Duodenal mucosa (tissue), 2 donors: Measurements from ENCODE around the gene CDH13.

Experiments used
- H3K27ac ChIP-seq: one replicate; pipeline ENCODE4 v1.7.0; 2013; ENCODE audit warnings: low read depth, low read length
- H3K27me3 ChIP-seq, 2 donors: one replicate each; pipeline ENCODE4 v1.7.0; 2013; ENCODE audit warnings: low read length in 2 of 2, control low read depth in 1 of 2; ENCODE audit not compliant: insufficient read depth in 2 of 2, control insufficient read depth in 1 of 2
- H3K36me3 ChIP-seq, 2 donors: one replicate each; pipeline ENCODE4 v1.7.0; 2013; ENCODE audit warnings: low read length in 2 of 2, control low read depth in 1 of 2; ENCODE audit not compliant: insufficient read depth in 2 of 2, control insufficient read depth in 1 of 2
- H3K4me1 ChIP-seq, 2 donors: one replicate each; pipeline ENCODE4 v1.7.0; 2013; ENCODE audit warnings: low read length in 2 of 2, control low read depth in 1 of 2; ENCODE audit not compliant: insufficient read depth in 2 of 2, control insufficient read depth in 1 of 2
- H3K4me3 ChIP-seq, 2 donors: one replicate each; pipeline ENCODE4 v1.7.0; 2013; ENCODE audit warnings: low read length in 2 of 2, low read depth in 1 of 2
- H3K9ac ChIP-seq, 2 donors: one replicate each; pipeline ENCODE4 v1.7.0; 2013; ENCODE audit warnings: low read length in 2 of 2, low read depth in 1 of 2
- H3K9me3 ChIP-seq, 2 donors: one replicate each; pipeline ENCODE4 v1.7.0; 2013; ENCODE audit warnings: low read length in 2 of 2, control low read depth in 1 of 2; ENCODE audit not compliant: control insufficient read depth in 1 of 2

The CDH13 gene

DNA sequence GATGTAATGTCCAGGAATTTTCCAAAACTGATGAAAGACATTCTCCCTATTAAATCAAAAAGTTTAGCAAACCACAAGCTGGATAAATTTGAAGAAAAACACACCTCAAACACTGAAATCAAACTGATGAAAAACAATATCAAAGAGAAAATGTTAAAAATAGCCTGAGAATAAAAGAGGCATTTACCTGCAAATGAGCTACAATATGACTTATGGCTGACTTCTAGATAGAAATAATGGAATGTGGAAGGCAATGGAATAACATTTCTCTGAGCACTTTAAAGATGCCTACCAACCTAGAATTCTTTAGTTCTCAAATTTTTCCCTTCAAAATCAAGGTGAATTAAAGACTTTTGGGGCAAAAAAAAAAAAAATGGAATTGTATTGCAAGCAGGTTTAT, 1128.6 kb downstream of the CDH13 start:
- no peaks in the 10 kb centered on the region for H3K27me3 ChIP-seq
- H3K4me1 ChIP-seq, result no peaks in the 10 kb centered on the region
- H3K9me3 ChIP-seq, result peaks cover 0 to 11% of the 10 kb centered on the region in 2 donors
- no peaks in the 10 kb centered on the region for H3K36me3 ChIP-seq
- no peak overlapping the region for H3K4me3 ChIP-seq
- no peak overlapping the region for H3K9ac ChIP-seq
- no peak overlapping the region for H3K27ac ChIP-seq

DNA sequence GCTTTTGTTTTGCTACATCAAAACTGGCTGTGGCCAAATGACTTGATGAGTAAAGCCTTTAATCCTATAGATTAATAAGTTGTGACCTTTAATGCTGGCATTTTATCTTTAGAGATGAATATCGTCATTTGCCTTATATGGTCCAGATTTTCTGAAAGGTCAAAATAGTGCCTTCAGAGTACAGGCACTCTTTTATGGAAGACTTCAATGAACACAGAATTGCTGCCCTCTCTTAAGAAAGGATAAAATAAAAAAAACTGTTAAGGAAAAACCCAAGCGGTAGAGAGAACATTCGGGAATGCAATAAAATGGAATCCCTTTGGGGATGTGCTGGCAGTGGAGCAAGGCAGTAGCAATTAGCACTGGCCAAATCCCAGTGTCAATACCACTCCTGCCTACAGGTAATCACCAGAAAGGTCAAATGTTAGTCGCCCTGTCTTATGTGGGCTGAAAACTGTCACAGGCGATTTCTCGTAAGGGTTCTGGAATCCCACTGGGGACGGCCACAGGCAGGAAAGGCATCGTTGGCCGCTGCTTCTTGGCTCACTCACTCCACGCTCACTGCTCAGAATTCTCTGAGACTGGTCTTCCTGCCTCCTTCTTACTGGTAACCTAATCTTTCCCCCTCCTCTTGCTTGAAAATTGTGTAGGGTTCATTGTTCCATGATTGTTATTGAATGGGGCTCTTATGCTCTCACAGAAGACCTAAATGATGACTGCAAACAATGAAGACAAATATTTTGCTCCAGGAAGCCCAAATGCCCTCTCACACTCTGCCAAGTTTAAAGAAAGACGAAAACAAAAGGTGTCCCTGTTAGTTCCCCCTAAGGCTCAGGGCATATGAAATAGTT, 1135.6 kb downstream of the CDH13 start:
- Histone ChIP-seq H3K9ac (no peak overlapping the region), H3K4me3 (no peak overlapping the region), H3K27ac (no peak overlapping the region)

DNA sequence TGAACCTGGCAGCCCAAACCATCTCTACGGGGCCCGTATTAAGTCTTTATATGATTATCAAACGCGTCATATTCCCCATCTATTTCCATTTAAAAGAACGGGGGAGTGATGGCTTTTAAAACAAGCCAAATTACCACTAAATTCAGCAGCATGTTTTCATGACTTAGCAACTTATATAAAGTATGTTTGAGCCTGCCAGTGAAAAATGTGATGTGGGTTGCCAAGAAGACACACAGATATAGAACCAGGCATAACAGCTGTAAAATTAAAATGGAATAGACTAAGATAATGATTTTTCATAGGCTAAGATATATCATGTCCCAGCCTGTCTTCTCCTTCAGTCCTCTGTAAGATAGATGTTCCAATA, 1136.2 kb downstream of the CDH13 start:
- Histone ChIP-seq H3K9me3 (peaks cover 0 to 3% of the 10 kb centered on the region in 2 donors), H3K4me3 (no peak overlapping the region), H3K4me1 (no peaks in the 10 kb centered on the region), H3K27ac (no peak overlapping the region), H3K36me3 (no peaks in the 10 kb centered on the region), H3K27me3 (no peaks in the 10 kb centered on the region), H3K9ac (no peak overlapping the region)

More for the DNA sequence above, 1135.6 kb downstream of the CDH13 start:
- H3K36me3 ChIP-seq, result no peaks in the 10 kb centered on the region
- no peaks in the 10 kb centered on the region for H3K4me1 ChIP-seq
- H3K9me3 ChIP-seq, result peaks cover 0 to 3% of the 10 kb centered on the region in 2 donors
- no peaks in the 10 kb centered on the region for H3K27me3 ChIP-seq

DNA sequence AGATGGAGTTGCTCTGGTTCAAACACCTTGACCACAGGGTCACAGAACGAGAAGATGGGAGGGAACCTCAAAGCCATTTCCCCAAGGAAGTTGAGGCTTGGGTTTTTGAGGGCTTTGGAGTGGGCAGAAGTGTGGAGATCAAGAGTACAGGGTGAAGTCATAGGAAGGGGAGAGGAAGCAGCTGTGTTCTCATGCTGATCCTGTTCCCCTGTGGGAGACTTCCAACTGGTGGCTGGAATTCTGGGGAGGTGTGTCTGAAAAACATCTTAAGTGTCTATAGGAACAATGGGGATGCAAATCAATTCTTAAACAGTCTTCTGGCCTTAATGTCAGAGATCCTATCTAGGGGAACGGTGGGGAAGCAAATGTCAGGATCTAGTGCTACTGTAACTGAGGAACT, 1142.2 kb downstream of the CDH13 start:
- no peaks in the 10 kb centered on the region for H3K27me3 ChIP-seq
- no peak overlapping the region for H3K9ac ChIP-seq
- no peak overlapping the region for H3K27ac ChIP-seq
- H3K36me3 ChIP-seq, result no peaks in the 10 kb centered on the region
- H3K9me3 ChIP-seq, result no peaks in the 10 kb centered on the region
- no peak overlapping the region for H3K4me3 ChIP-seq
- H3K4me1 ChIP-seq, result no peaks in the 10 kb centered on the region

DNA sequence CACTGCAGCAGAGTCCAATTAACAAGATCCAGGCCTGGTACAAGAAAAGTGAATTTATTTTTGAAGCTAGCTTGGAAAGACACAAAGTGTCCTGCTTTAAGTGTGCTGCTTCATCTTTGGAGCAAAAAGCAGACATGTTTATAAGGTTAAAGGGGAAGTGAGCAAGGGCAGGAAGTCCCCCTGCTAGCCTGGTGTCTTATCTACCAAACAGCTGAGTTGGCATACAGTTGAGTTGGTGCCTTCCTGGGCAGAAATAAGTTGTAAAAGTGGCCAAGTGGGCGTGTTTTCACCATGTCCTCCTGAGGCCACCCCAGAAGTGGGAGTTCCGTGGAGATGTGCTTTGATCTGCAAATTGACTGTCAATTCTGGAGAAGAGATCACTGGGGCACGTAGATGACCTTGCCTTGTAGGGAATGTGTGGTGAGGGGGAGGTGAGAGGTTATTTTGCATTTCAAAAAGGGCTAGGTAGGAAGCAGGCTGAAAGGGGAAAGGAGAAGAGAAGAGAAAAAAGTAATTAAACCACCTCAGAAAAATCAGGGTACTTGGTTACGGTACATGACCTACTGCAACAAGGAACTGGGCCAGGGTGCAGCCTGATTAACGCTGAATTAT, 1142.7 kb downstream of the CDH13 start:
- H3K27me3 ChIP-seq, result no peaks in the 10 kb centered on the region
- H3K36me3 ChIP-seq, result no peaks in the 10 kb centered on the region
- no peak overlapping the region for H3K4me3 ChIP-seq
- H3K27ac ChIP-seq, result no peak overlapping the region
- H3K9me3 ChIP-seq, result no peaks in the 10 kb centered on the region
- no peak overlapping the region for H3K9ac ChIP-seq
- H3K4me1 ChIP-seq, result no peaks in the 10 kb centered on the region

DNA sequence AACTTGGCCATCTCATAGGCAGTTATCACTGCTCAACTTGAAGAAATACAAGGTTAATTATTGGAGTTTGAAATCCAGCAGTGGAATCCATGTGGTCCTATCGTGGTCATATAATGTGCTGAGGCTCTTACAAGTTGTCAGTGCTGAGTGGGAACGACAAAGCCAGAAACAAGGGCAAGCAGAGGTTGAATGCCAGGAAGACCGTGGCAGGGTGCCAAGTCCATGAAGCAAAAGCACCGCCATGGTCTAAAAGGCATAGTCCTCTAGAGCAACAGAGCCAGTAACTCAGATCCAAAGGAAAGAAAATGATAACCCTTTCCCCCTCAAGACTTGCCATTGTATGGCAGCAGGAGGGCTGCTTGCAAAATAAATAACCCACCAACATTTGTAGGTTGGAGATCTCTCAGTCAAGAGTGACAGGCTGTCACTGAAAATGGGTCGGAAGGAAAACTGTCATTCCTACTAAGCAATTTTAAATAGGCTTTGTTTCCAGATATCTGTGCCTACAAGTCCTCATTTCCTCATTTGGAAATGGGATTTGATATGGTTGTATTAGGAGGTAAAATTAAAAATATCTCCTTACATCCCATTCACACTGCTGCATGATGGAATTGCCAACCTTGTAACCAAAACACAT, 1144.7 kb downstream of the CDH13 start:
- Histone ChIP-seq H3K4me3 (no peak overlapping the region), H3K9me3 (no peaks in the 10 kb centered on the region), H3K36me3 (no peaks in the 10 kb centered on the region), H3K27me3 (no peaks in the 10 kb centered on the region), H3K4me1 (no peaks in the 10 kb centered on the region), H3K27ac (no peak overlapping the region), H3K9ac (no peak overlapping the region)

DNA sequence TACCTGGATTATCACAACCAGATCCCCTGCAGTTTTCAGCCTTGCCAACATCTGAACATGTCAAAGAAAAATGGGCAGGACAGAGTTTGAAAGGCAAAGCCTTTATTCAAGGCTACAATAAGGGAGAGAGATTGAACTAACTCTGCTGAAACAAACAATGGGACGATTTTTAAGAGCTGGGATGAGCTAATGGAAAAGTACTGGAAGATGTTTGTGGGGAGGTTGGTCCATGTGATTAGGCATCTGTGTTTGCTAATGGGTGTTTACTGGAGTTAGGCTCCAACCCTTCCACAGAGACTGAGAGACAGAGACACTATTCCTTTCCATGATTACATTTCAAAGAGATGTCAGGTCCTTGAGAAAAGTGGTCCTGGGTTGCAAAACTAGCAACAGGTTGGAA, 1146.0 kb downstream of the CDH13 start:
- Histone ChIP-seq H3K36me3 (no peaks in the 10 kb centered on the region), H3K27ac (no peak overlapping the region), H3K27me3 (no peaks in the 10 kb centered on the region), H3K9ac (no peak overlapping the region), H3K4me3 (no peak overlapping the region), H3K4me1 (no peaks in the 10 kb centered on the region), H3K9me3 (no peaks in the 10 kb centered on the region)

DNA sequence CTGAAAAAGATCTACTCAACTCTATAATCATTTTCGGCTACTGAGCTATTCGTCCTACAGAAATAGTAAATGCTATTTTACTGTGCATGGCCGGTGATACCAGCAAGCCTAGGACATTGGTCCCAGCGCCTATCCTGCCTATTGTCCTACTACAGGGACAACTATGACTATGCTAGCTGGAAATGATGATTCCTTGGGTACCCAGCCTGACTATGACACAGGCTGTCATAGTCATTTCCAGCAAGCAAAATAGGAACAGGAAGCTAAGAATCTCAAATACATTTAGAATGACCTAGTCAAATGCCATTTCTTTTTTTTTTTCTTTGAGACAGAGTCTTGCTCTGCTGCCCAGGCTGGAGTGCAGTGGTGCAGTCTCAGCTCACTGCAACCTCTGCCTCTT, 1147.3 kb downstream of the CDH13 start:
- no peaks in the 10 kb centered on the region for H3K27me3 ChIP-seq
- no peak overlapping the region for H3K27ac ChIP-seq
- no peaks in the 10 kb centered on the region for H3K9me3 ChIP-seq
- H3K36me3 ChIP-seq, result no peaks in the 10 kb centered on the region
- H3K4me3 ChIP-seq, result no peak overlapping the region
- no peaks in the 10 kb centered on the region for H3K4me1 ChIP-seq
- no peak overlapping the region for H3K9ac ChIP-seq

DNA sequence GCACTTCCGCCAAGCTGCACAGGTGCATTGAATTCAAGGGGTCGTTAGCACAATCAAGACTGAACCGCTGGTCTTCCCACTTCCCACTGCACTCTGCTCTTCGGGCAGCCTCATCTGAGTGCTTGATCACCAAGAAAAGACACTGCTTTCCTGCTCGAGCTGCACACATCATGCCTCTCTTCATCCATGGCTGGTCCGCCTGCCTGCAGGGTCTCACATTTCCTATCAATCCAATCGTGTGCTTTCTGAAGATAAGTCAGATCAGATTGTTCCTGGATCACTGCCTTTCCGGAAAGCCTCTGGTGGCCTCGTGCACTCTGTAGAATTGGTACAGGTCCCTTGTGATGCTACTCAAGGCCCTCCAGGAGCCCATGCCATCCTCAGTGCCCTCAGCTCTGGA, 1150.2 kb downstream of the CDH13 start:
- Histone ChIP-seq H3K4me3 (no peak overlapping the region), H3K9me3 (no peaks in the 10 kb centered on the region), H3K27me3 (no peaks in the 10 kb centered on the region), H3K9ac (no peak overlapping the region), H3K4me1 (no peaks in the 10 kb centered on the region), H3K27ac (no peak overlapping the region), H3K36me3 (no peaks in the 10 kb centered on the region)

DNA sequence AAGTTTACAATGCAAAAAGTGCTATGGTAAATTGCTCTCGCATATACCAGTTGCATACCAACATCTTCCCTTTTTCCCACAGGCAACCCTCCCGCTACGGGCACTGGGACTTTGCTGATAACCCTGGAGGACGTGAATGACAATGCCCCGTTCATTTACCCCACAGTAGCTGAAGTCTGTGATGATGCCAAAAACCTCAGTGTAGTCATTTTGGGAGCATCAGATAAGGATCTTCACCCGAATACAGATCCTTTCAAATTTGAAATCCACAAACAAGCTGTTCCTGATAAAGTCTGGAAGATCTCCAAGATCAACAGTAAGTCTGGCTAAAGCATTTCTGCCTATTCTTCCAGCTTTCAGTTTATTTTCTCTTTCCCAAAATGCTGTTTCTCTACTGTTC, 1153.1 kb downstream of the CDH13 start:
- H3K27ac ChIP-seq, result no peak overlapping the region

More for the DNA sequence above, 1153.1 kb downstream of the CDH13 start:
- Histone ChIP-seq H3K9me3 (no peaks in the 10 kb centered on the region), H3K4me1 (no peaks in the 10 kb centered on the region), H3K27me3 (no peaks in the 10 kb centered on the region), H3K9ac (no peak overlapping the region), H3K36me3 (no peaks in the 10 kb centered on the region), H3K4me3 (no peak overlapping the region)
